Natural killer cell (primary cell): Measurements from ENCODE around the gene CCL16. TPM values are rescaled to one million over a fixed set of nuclear protein-coding genes. Genes with fewer than 3 reads are reported as not detected.

ENCODE experiments used
- ATAC-seq, 3 donors: fragments of 150-1000 bp in 2 of 3; fragments of 200-7000 bp in 1 of 3; cut with Tn5 transposase; 1 replicate in 1 of 3; 2 replicates in 2 of 3; pipeline ENCODE4 v1.10.0; 2021; ENCODE audit warnings: mild to moderate bottlenecking in 2 of 3, moderate library complexity in 2 of 3
- DNase-seq, 2 donors: peaks; one replicate each; pipeline versions ENCODE4 v3.0.0 to v3.0.0-alpha.2; 2013 to 2021; ENCODE audit warnings: mixed read lengths in 1 of 2
- H3K27ac ChIP-seq: one replicate; pipeline ENCODE4 v1.5.1; 2013; ENCODE audit warnings: mild to moderate bottlenecking, low read length
- H3K27me3 ChIP-seq: one replicate; pipeline ENCODE4 v1.6.1; 2013; ENCODE audit warnings: low read length; ENCODE audit not compliant: control insufficient read depth, insufficient read depth
- H3K36me3 ChIP-seq: one replicate; pipeline ENCODE4 v1.6.1; 2013; ENCODE audit warnings: low read length; ENCODE audit not compliant: control insufficient read depth, insufficient read depth
- H3K4me1 ChIP-seq: one replicate; pipeline ENCODE4 v1.6.1; 2013; ENCODE audit warnings: low read length; ENCODE audit not compliant: control insufficient read depth, insufficient read depth
- H3K4me3 ChIP-seq: one replicate; pipeline ENCODE4 v1.5.1; 2013; ENCODE audit warnings: low read length
- H3K9me3 ChIP-seq: one replicate; pipeline ENCODE4 v1.6.1; 2013; ENCODE audit warnings: low read length; ENCODE audit not compliant: control insufficient read depth, insufficient read depth
- H3K27ac Mint-ChIP-seq, 2 donors: one replicate each; pipeline ENCODE4 v1.8.0; 2022; ENCODE audit warnings: mild to moderate bottlenecking in 2 of 2, mixed read lengths in 2 of 2, moderate library complexity in 1 of 2
- H3K27me3 Mint-ChIP-seq, 2 donors: one replicate each; pipeline ENCODE4 v1.8.0; 2022; ENCODE audit warnings: low read depth in 2 of 2, mixed read lengths in 2 of 2
- H3K36me3 Mint-ChIP-seq: one replicate; pipeline ENCODE4 v1.8.0; 2022; ENCODE audit warnings: mixed read lengths
- H3K4me1 Mint-ChIP-seq, 2 donors: one replicate each; pipeline ENCODE4 v1.8.0; 2022; ENCODE audit warnings: mixed read lengths in 2 of 2
- H3K4me3 Mint-ChIP-seq: one replicate; pipeline ENCODE4 v1.8.0; 2022; ENCODE audit warnings: mild to moderate bottlenecking, moderate library complexity, mixed read lengths
- H3K9me3 Mint-ChIP-seq, 2 donors: one replicate each; pipeline ENCODE4 v1.8.0; 2022; ENCODE audit warnings: mixed read lengths in 2 of 2
- CTCF ChIP-seq: fragments of 200-600 bp; IDR thresholded peaks from one replicate; pipeline ENCODE4 v1.8.0; 2022; ENCODE audit warnings: antibody characterized with exemption
- WGBS: methylation state at CpG from one replicate; pipeline ENCODE4 v1.1.7; 2013; ENCODE audit warnings: missing lambda C conversion rate; ENCODE audit not compliant: insufficient coverage; 5-methylcytosine and 5-hydroxymethylcytosine counted together
- intact Hi-C: fragments of 100-400 bp; cut with micrococcal nuclease; formaldehyde crosslinking; loops from one replicate; pipeline ENCODE4 v1.14.2; 2022
- total RNA-seq, 4 donors: library from RNA; stranded (reverse); fragments of 120-200 nt in 1 of 4; gene quantifications; one replicate each; pipeline versions ENCODE4 v1.2.3 to v1.2.4, GENCODE V29; 2013 to 2022

The CCL16 gene
- total RNA-seq, 3 donors from 2014 or later (not counting 1 experiment from before 2014, with no cell fraction given): not detected

GRCh38 chr17:36014946-36015345 lies 33.6 kb upstream of the CCL16 start:
- H3K36me3 ChIP-seq: no peaks in the 10 kb centered on the region
- H3K27me3 ChIP-seq: no peaks in the 10 kb centered on the region
- H3K4me1 Mint-ChIP-seq: peaks cover 47 to 49% of the 10 kb centered on the region in 2 donors
- no peaks in the 10 kb centered on the region for H3K9me3 Mint-ChIP-seq
- WGBS: 96% methylated on average over 3 of the region's 5 CpGs
- H3K4me3 ChIP-seq: no peak overlapping the region
- H3K27me3 Mint-ChIP-seq: no peaks in the 10 kb centered on the region
- H3K36me3 Mint-ChIP-seq: no peaks in the 10 kb centered on the region
- no peak overlapping the region for H3K27ac Mint-ChIP-seq
- H3K4me3 Mint-ChIP-seq: no peak overlapping the region
- no peak for TF ChIP-seq CTCF
- H3K9me3 ChIP-seq: peaks cover 3% of the 10 kb centered on the region
- DNase-seq (no peak), ATAC-seq (no peak)
- H3K4me1 ChIP-seq: peaks cover 5% of the 10 kb centered on the region
- no peak overlapping the region for H3K27ac ChIP-seq
- intact Hi-C loops: no loop called here

- DNase-seq: no peak
- 73% methylated on average over 1 of the region's 2 CpGs for WGBS
- ATAC-seq: peak in 2 of 3 donors; percentile 32 to 34
- Mint-ChIP-seq H3K27me3 (no peaks in the 10 kb centered on the region), H3K4me3 (peak overlapping the region; percentile 1), H3K4me1 (peaks cover 27 to 34% of the 10 kb centered on the region in 2 donors), H3K9me3 (no peaks in the 10 kb centered on the region), H3K36me3 (no peaks in the 10 kb centered on the region), H3K27ac (peak overlapping the region; percentile 32 to 51)
- H3K27ac ChIP-seq: no peak overlapping the region
- no peak overlapping the region for H3K4me3 ChIP-seq
- no peaks in the 10 kb centered on the region for H3K36me3 ChIP-seq
- no peaks in the 10 kb centered on the region for H3K27me3 ChIP-seq
- no peak for TF ChIP-seq CTCF
- peaks cover 10% of the 10 kb centered on the region for H3K9me3 ChIP-seq
- intact Hi-C loops: no loop called here
- H3K4me1 ChIP-seq: no peaks in the 10 kb centered on the region
Measured at GRCh38 chr17:36011201-36011600, 29.9 kb upstream of the CCL16 start.

- Mint-ChIP-seq H3K36me3 (no peaks in the 10 kb centered on the region), H3K27ac (no peak overlapping the region), H3K9me3 (no peaks in the 10 kb centered on the region), H3K27me3 (no peaks in the 10 kb centered on the region), H3K4me3 (no peak overlapping the region), H3K4me1 (peaks cover 36 to 46% of the 10 kb centered on the region in 2 donors)
- no peak overlapping the region for H3K4me3 ChIP-seq
- DNase-seq (peak in 1 of 2 donors; percentile 8), ATAC-seq (no peak)
- no peaks in the 10 kb centered on the region for H3K27me3 ChIP-seq
- H3K4me1 ChIP-seq: peaks cover 3% of the 10 kb centered on the region
- peaks cover 10% of the 10 kb centered on the region for H3K9me3 ChIP-seq
- no peak overlapping the region for H3K27ac ChIP-seq
- WGBS: 81% methylated on average over 14 of the region's 14 CpGs
- TF ChIP-seq CTCF: no peak
- intact Hi-C loops: no loop called here
- H3K36me3 ChIP-seq: no peaks in the 10 kb centered on the region
Measured at GRCh38 chr17:36008998-36009665, 27.8 kb upstream of the CCL16 start.
